Adrenal gland (tissue), 5 donors: ENCODE measurements around the gene UBAP2L.

ENCODE experiments used
- CTCF ChIP-seq, 6 experiments: fragments of 450-650 bp in 4 of 6; fragments of 200-600 bp in 2 of 6; sonication (generic) in 1 of 6; IDR thresholded peaks; 1 replicate in 5 of 6; 2 replicates in 1 of 6; pipeline versions ENCODE4 v1.5.1 to v1.8.0; 2016 to 2021; ENCODE audit warnings: antibody characterized with exemption in 6 of 6, mild to moderate bottlenecking in 2 of 6, moderate library complexity in 1 of 6
- POLR2A ChIP-seq, 2 donors: fragments of 450-650 bp; IDR thresholded peaks; one replicate each; pipeline ENCODE4 v1.6.1; 2017; ENCODE audit warnings: antibody characterized with exemption in 2 of 2, mild to moderate bottlenecking in 2 of 2, moderate library complexity in 1 of 2
- donor health status: DM: no; HTN: no; CAD: no.

GRCh38 chr1:154241703-154242351 is 21.1 kb downstream of the UBAP2L start:
- no peak for TF ChIP-seq CTCF (IDR thresholded peaks at IDR 0.05)
- TF ChIP-seq POLR2A (IDR thresholded peaks at IDR 0.05), result no peak
